ENCODE measurements around the gene PERM1. TPM values are rescaled to one million over a fixed set of nuclear protein-coding genes. Genes with fewer than 3 reads are reported as not detected.
A peak's percentile ranks its signal among the peaks of the same experiment; 100 is the strongest.
"Not testable (repeated sequence)": the region's sequence is repeated elsewhere in the genome, so short reads cannot be mapped to it uniquely, and the experiment has no call there.

Gene PERM1
- total RNA-seq, 2 donors from 2014 or later: 0.24 TPM; not detected in 1

DNA sequence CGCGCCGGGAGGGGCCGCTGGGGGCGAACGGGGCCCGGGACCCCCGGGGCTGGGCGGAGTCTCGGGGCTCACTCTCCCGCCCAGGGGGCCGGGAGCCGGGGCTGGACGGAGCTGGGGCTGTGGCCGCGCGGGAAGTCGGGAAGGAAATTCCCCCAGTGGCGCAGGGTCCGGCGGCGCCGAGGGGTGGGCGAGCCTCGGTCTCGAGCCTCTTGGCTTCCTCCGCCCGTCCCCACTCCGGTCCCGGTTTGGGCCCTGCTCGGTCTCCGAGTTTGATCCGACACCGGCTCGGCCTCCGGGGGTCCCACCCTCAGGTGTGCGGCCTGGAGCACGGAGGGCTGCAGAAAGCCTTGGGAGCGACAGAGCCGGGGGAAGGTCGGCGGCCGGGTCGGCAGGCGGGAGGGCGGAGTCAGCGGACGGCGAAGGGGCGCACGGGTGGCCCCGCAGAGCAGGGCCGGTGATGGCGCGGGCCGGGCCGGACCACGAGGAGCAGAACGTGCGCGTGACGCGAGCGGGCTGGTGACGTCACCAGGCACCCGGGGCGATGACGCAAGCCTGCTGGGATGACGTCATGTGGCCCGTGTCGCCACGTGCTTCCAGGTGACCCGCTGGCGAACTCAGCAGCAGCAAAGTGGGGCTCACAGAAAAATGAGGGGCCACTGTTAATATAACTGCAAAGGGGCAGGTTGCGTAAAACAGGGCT lies 18.6 kb upstream of the PERM1 start:
- intact Hi-C loops (cut with DNase I): no loop called here
- peak; percentile 94 for DNase-seq (ENCODE audit: low spot score)

DNA sequence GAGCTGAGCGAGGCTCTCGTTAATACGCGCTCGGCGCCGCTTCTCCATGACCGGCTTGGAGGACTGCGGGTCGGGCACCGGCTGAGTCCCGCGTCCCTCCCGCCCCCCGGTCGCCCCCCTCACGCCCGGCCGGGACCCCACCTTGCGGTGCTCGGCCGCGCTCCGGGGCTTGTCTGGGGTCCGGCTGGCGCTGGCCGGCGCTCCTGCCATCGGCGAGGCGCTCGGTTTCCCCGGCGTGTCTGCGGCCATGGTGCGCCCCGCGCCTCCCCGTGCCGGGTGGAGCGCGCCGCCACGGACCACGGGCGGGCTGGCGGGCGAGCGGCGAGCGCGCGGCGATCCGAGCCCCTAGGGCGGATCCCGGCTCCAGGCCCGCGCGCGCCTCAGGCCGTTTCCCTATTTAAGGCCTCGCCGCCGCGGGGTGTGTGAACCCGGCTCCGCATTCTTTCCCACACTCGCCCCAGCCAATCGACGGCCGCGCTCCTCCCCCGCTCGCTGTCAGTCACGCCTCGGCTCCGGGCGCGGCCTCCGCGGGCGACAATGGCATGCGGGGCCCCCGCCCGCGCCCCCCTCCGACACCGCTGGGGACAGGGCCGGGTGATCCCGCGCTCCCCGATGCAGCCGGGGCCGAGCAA lies 17.9 kb upstream of the PERM1 start, which contains the start of gene HES4:
Gene HES4, minus strand, starts transcription at position 373 of the 632 bp plus-strand sequence. Its CDS starts 124 bp downstream, at position 249.
- intact Hi-C loops (cut with DNase I): no loop called here
- DNase-seq (ENCODE audit: low spot score): peak; percentile 97

DNA sequence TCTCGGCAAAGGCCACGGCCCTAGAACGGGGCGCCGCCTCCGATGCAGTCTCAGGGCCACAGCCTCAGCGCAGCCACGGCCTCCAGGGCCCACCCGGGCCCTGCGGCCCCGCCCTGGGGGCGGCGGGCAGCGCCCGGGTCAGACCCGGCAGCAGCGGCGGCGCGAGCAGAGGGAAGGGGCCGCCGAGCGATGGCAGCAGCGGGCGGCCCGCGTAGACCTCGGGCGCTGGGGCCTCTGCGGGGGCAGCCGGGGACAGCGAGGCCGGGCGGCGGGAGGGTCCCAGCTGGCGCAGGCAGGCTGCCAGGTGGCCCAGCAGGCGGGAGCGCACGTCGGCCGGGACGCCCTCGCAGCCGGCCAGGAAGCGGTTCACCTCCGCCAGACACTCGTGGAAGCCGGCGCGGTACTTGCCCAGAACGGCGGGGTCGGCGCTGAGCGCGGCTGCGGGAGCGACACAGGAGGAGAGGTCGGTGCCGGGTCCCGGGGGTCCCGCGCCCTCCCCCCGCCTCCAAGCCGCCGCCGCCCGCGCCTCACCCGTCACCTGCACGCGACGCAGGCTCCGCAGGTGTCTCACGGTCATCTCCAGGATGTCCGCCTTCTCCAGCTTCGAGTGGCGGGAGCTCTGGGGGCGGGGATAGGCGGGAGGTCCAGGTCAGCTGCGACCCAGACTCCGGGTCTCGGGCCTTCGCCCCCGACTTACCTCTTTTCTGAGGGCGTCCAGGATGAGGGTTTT lies 17.3 kb upstream of the PERM1 start:
- intact Hi-C loops (cut with DNase I): no loop called here
- no peak for DNase-seq (ENCODE audit: low spot score)

DNA sequence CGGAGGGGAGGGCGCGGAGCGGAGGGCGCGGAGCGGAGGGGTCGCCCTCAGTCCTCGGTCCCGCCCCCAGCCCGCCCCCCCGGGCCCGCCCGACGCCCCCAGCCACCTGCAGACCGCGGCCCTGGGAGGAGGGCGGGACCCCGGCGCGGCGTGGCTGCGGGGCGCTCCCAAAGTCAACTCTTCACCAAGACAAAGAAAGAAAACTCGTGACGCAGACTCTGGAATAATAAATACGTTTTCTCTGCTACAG lies 16.8 kb upstream of the PERM1 start:
- intact Hi-C loops (cut with DNase I): no loop called here
- no peak for DNase-seq (ENCODE audit: low spot score)

DNA sequence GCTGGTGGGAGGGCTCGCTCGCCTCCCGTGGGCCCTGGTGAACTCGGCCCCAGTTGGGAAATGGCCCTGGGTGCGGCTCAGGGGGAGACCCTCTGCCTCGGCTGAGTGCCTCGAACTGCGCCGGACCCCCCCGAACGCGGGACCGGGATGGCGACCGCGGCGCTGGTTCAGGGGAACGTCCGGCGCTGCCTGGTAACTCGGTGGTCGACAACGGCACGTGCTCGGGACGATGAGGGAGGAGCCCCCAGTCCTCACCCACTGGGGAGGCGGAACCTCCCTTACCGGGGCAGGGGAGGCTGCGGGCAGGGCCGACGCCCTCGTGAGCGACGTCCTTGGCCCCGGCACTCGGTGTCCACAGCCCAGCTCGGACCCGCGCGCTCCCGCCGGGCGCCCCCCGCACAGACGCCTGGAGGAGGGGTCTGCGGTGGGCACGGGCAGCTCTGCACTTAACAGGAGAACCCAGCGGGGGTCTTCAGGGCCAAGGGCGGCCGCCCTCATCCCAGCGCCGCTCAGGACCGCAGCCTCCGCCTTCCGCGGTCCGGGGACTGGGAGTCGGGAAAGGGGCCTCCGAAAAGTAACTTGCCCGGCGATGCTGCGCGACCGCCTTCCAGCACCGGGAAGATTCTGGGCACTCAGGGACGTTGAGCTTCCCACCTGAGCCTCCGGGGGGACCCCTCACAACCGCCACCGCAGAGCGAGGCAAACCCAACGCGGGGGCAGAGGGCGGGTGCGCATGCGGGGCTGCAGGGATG lies 16.3 kb upstream of the PERM1 start:
- intact Hi-C loops (cut with DNase I): loop anchor here in 1 of 2 donors (1.0 kb wide), 1 partner anchor 155 kb away; no protein-coding TSS in a partner anchor
- peak; percentile 81 for DNase-seq (ENCODE audit: low spot score)

DNA sequence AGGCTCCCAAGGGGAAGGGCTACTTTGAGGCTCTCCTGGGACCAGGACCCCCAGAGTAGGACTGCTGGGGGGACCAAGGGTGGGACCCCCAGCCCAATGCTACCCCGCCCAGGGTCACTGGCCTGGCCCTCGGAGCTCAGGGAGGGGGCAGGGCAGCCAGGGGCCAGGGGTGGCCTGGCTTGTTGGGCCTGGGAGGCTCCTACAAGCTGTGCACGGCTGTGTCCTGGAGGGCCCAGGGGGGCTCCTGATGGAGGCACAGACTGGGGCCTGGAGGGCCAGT lies 15.8 kb upstream of the PERM1 start:
- DNase-seq (ENCODE audit: low spot score): no peak
- intact Hi-C loops (cut with DNase I): loop anchor here in 1 of 2 donors (1.0 kb wide), 1 partner anchor 156 kb away; no protein-coding TSS in a partner anchor

DNA sequence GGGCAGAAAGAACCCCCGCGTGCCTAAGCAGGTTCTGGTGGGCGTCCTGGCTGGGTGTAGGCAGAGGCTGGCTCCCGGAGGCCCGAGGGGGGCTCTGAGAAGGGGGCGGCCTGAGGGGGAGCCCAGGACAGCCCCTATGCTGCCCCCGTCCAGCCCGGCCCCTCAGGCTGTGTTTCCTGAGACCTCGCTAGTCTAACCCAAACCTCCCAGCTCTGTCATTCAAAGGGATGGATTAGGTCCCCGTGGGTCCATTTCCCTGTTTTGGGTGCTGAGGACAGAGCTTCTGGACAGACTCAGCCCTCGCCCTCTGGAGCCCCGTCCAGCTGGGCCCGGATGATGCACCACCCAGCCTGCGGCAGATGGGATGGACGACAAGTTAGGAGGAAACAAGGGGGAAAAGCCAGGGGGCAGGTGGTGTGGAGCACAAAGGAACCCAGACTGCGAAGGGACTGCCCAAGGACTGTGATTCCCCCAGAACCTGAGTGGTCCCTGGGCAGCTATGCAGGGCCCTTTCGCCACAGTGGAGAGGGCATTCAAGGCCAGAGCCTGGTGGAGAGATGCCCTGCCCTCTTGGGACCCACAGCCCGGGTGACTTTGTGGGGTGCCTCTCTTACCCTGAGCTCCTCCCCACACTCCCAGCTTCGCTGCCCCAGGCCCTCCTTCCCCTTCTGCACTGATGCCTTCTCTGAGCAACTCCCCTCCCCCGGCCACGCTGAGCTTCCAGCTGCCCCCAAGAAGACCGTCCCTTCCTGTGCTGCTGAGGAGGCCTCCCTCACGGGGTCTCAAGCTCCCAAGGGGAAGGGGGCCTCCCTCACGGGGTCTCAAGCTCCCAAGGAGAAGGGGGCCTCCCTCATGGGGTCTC lies 15.2 kb upstream of the PERM1 start:
- no peak for DNase-seq (ENCODE audit: low spot score)
- intact Hi-C loops (cut with DNase I): loop anchor here in 1 of 2 donors (1.0 kb wide), 1 partner anchor 156 kb away; no protein-coding TSS in a partner anchor

DNA sequence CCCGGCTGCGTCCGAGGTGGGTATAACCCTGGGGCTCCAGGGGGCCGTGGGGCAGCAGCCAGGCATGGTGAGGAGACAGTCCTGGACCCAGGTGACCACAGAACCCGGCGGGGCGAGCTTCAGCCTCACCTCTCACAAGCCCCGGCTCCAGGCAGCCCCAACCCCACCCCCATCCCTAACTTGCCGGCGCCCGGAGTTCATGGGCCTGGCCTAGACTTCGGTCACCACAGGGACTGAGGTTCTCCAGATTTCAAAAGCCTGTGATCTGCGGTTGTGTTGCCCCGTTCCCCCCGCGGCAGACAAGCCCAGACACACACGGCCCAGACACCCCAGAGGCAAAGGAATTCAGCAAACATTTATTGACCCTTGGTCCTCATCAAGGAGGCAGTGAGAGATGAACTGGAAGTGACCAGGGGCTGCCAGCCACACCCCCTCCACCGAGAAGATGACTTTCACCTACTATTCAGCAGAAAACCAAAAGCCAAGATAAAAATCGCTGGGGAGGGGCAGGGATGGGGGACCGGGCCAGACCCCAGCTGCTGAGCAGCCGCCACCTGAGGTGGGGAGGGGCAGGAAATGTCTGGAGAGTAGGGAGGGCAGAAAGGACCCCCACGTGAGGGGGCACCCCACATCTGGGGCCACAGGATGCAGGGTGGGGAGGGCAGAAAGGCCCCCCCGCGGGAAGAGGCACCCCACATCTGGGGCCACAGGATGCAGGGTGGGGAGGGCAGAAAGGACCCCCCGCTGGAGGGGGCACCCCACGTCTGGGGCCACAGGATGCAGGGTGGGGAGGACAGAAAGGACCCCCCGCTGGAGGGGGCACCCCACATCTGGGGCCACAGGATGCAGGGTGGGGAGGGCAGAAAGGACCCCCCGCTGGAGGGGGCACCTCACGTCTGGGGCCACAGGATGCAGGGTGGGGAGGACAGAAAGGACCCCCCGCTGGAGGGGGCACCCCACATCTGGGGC lies 14.1 kb upstream of the PERM1 start:
- no peak for DNase-seq (ENCODE audit: low spot score)
- intact Hi-C loops (cut with DNase I): no loop called here

DNA sequence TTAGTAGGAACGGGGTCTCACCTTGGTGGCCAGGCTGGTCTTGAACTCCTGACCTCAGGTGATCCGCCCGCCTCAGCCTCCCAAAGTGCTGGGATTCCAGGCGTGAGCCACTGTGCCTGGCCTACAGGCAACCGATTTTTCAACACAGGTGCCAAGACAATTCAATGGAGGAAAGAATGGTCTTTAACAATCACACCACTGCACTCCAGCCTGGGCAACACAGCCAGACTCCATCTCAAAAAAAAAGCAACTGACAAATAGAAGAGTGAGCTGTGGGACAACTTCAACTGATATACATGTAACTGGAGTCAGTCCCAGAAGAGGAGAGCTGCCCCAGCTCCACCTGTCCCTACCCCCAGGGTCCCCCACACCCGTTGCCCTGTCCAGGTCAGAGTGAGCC lies 12.7 kb upstream of the PERM1 start:
- DNase-seq (ENCODE audit: low spot score); intact Hi-C loops (cut with DNase I): not testable (repeated sequence)

DNA sequence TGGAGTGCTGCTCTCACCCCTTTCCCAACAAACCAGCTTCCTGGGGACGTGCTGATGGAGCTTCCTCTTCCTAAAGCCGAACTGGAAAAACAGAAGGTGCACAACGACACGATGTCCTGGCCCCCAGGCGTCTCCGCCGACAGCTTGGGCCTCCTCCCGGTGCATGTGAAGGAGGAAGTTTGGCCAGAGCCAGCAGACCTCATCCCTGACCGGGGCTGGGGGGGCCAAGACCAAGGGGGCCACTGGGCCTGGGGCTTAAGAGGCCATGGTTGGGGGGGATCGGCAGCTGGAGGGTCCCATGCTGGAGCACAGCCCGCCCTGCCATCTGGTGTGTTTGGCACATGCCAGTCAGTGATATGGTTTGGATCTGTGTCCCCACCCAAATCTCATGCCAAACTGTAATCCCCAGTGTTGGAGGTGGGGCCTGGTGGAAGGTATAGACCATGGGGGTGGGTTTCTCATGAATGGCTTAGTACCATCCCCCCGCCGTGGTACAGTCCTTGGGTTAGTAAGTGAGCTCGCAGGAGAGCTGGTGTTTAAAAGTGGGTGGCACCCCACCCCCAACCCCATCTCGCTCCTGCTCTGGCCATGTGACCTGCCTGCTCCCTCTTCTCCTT lies 11.6 kb upstream of the PERM1 start:
- intact Hi-C loops (cut with DNase I): no loop called here
- no peak for DNase-seq (ENCODE audit: low spot score)

DNA sequence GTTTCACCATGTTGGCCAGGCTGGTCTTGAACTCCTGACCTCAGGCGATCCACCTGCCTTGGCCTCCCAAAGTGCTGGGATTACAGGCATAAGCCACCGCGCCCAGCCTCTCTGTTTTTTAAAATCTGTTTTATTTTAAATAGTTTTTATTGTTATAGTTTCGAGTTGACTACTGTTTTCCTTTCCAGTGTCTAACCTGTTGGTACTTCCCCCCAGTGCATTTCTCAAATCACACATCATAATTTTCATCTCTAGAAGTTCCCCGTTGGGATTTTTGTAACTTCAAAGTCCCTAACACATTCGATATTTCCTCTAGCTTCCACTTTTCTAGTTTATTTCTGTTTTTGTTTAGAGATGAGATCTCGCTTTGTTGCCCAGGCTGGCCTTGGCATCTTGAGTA lies 10.5 kb upstream of the PERM1 start:
- intact Hi-C loops (cut with DNase I): no loop called here
- no peak for DNase-seq (ENCODE audit: low spot score)

DNA sequence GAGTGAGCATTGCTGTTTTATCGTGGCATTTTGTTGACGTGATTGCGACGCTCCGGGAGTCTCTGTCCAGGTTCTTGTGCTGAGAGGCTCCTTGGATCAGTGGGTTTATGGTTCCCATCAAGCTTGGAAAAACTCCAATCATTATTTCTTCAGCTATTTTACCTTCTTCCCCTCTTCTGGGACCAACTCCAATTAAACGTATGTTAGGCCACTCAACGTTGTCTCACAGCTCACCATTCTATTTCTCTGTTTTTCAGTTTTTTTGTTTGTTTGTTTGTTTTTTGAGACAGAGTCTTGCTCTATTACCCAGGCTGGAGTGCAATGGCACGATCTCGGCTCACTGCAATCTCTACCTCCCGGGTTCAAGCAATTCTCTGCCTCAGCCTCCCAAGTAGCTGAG lies 10.0 kb upstream of the PERM1 start:
- intact Hi-C loops (cut with DNase I): no loop called here
- DNase-seq (ENCODE audit: low spot score): no peak

DNA sequence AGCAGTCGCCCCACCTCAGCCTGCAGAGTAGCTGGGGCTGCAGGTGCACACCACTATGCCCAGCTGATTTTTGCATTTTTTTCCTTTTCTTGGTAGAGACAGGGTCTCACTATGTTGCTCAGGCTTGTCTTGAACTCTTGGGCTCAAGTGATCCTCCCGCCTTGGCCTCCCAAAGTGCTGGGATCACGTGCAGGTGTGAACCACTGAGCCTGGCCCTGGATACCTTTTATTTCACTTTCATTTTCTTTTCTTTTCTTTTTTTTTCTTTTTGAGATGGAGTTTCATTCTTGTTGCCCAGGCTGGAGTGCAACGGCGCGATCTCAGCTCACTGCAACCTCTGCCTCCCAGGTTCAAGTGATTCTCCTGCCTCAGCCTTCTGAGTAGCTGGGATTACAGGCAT lies 9.4 kb upstream of the PERM1 start:
- DNase-seq (ENCODE audit: low spot score); intact Hi-C loops (cut with DNase I): not testable (repeated sequence)

DNA sequence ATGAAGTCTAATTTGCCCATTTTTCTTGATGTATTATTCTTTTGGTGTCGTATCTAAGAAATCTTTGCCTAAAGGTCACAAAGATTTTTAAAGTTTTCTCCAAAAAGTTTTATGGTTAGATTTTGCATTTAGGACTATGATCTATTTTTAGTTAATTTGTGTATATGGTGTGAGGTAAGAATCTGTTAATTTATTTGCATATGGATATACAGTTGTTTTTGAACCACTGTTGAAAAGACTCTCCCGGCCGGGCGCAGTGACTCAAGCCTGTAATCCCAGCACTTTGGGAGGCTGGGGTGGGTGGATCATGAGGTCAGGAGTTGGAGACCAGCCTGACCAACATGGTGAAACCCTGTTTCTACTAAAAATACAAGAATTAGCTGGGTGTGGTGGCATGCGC lies 6.2 kb upstream of the PERM1 start:
- DNase-seq (ENCODE audit: low spot score); intact Hi-C loops (cut with DNase I): not testable (repeated sequence)

DNA sequence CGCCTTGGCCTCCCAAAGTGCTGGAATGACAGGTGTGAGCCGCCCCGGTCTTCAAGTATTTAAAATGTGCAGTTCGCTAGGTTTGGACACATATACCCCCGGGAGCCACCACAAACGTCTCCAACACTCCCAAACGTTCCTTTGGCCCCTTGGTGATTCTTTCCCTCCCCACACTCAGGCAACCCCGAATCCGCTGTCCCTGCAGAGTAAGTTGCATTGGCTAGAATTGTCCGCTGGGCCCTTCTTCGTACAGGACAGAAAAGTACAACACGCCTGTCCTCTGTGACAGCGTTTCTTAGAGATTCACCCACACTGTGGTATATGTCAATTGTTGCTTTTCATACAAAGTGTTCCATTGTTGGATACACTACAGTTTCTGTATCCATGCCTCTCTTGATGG lies 3.2 kb upstream of the PERM1 start:
- no peak for DNase-seq (ENCODE audit: low spot score)
- intact Hi-C loops (cut with DNase I): no loop called here

DNA sequence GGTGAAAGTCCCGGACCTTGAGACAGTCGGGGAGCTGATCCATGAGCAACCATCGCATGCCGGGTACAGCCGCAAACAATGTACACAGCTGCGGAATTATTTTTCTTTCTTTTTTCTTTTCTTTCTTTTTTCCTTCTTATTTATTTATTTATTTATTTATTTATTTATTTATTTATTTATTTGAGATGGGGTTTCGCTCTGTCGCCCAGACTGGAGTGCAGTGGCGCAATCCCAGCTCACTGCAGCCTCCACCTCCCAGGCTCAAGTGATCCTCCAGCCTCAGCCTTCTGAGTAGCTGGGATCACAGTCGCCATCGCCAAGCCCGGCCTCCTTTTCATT lies 2.6 kb upstream of the PERM1 start:
- DNase-seq (ENCODE audit: low spot score): no peak
- intact Hi-C loops (cut with DNase I): loop anchor here in 1 of 2 donors (5.0 kb wide), 1 partner anchor 78 kb away; no protein-coding TSS in a partner anchor

DNA sequence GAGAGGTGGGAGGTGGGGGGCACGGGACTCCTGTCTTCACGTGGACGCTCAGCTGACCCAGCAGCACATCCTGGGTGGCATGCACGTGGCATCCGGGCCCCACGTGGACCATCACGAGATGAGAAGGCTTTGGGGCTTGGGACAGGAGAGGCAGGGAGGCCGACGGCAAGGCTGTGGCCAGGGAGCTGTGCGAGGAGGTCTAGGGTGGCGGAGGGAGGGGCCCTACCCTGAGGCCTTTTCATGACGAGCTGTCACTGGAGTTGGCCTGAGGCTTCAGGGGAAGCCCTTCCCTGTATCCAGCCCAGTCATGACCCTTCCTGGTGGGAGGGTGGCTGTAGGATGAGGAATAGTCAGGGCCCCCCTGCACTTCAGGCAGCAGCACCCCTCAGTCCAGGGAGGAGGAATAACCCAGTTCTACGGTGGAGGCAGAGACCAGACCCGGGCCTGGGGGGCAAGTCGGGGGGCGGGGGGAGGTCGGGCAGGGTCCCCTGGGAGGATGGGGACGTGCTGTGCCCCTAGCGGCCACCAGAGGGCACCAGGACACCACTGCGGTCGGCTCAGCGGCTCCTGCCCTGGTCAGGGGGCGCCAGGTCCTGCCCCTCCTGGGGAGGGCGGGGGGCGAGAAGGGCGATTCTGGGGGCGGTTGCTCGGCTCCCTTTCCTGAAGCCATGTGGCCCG lies 2.0 kb upstream of the PERM1 start:
- DNase-seq (ENCODE audit: low spot score): no peak
- intact Hi-C loops (cut with DNase I): loop anchor here in 1 of 2 donors (5.0 kb wide), 1 partner anchor 78 kb away; no protein-coding TSS in a partner anchor
